ENCODE data around the gene HTR3A. TPM values are rescaled to one million over a fixed set of nuclear protein-coding genes. Genes with fewer than 3 reads are reported as not detected.

The HTR3A gene
- total and polyA plus RNA-seq, 9 of the 15 experiments (the other 6 are each of a cell fraction or from before 2014, with no cell fraction given): not detected

DNA sequence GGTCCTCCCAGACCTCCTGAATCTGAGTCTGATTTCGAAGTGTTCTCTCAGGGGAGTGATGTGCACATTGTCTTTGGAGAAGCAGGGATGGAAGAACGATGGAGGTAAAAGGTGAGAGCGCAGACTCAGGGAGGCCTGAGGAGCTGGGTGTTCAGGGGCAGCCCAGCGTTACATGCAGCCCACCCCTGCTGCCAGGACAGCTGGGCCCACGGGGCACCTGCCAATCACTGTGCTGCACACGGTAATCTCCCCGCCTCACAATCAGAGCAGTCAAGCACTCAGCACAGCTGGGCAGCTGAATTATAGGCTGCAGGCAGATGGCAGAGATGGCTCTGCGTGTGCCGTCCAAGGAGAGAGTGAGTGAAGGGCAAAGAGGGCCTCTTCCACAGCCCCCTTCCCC, 17.9 kb upstream of the HTR3A start:
- DNase-seq (ENCODE audit: extremely low read depth in 1 of 4, low spot score in 3 of 4): no peak
- Histone ChIP-seq H3K9me3 (replicated peaks; ENCODE audit: control insufficient read depth, insufficient read depth, low read depth, low read length) (no peaks in the 10 kb centered on the region), H3K27me3 (ENCODE audit: control insufficient read depth in 2 of 2, insufficient read depth in 2 of 2, low read length in 2 of 2) (peaks cover 18 to 46% of the 10 kb centered on the region in 2 experiments), H3K4me3 (no peak overlapping the region), H3K4me2 (ENCODE audit: insufficient read depth, low read length) (no peak overlapping the region), H3K9ac (ENCODE audit: insufficient read depth in 1 of 2, low read depth in 2 of 2, low read length in 2 of 2) (no peak overlapping the region), H3K36me3 (ENCODE audit: control insufficient read depth, insufficient read depth, low read length) (no peaks in the 10 kb centered on the region), H3K27ac (ENCODE audit: extremely low read depth, low read depth, low read length) (no peak overlapping the region), H3K79me2 (ENCODE audit: control insufficient read depth, insufficient read depth, low read length) (no peaks in the 10 kb centered on the region), H3K9me1 (ENCODE audit: control insufficient read depth, insufficient read depth, low read length) (peaks cover 2% of the 10 kb centered on the region), H3K4me1 (replicated peaks in 1 of 2; ENCODE audit: control insufficient read depth in 2 of 2, insufficient read depth in 2 of 2, low read length in 2 of 2) (no peaks in the 10 kb centered on the region), H4K20me1 (replicated peaks; ENCODE audit: control insufficient read depth, insufficient read depth, low read length) (no peaks in the 10 kb centered on the region; the same call in 1 of the 2 replicates), H2AFZ (ENCODE audit: low read depth, low read length) (no peak overlapping the region)
- ChIA-PET POLR2A (interaction anchor here (0.6 to 0.8 kb wide), 2 partner anchors 225 to 588 kb away, joined by 3 read pairs; no protein-coding TSS in a partner anchor), CTCF (ENCODE audit: low intra/inter-chr PET ratio) (no interaction called here)
- no peak for TF ChIP-seq CCAR2 (IDR thresholded peaks at IDR 0.05; ENCODE audit: low read depth, low read length)
- TF ChIP-seq, protein P1, sequence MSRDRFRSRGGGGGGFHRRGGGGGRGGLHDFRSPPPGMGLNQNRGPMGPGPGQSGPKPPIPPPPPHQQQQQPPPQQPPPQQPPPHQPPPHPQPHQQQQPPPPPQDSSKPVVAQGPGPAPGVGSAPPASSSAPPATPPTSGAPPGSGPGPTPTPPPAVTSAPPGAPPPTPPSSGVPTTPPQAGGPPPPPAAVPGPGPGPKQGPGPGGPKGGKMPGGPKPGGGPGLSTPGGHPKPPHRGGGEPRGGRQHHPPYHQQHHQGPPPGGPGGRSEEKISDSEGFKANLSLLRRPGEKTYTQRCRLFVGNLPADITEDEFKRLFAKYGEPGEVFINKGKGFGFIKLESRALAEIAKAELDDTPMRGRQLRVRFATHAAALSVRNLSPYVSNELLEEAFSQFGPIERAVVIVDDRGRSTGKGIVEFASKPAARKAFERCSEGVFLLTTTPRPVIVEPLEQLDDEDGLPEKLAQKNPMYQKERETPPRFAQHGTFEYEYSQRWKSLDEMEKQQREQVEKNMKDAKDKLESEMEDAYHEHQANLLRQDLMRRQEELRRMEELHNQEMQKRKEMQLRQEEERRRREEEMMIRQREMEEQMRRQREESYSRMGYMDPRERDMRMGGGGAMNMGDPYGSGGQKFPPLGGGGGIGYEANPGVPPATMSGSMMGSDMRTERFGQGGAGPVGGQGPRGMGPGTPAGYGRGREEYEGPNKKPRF (IDR thresholded peaks at IDR 0.05; ENCODE audit: low read depth, low read length): no peak
- TF ChIP-seq, protein P2, sequence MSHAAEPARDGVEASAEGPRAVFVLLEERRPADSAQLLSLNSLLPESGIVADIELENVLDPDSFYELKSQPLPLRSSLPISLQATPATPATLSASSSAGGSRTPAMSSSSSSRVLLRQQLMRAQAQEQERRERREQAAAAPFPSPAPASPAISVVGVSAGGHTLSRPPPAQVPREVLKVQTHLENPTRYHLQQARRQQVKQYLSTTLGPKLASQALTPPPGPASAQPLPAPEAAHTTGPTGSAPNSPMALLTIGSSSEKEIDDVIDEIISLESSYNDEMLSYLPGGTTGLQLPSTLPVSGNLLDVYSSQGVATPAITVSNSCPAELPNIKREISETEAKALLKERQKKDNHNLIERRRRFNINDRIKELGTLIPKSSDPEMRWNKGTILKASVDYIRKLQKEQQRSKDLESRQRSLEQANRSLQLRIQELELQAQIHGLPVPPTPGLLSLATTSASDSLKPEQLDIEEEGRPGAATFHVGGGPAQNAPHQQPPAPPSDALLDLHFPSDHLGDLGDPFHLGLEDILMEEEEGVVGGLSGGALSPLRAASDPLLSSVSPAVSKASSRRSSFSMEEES (CRISPR knock-in tag; IDR thresholded peaks at IDR 0.05): no peak
- TF ChIP-seq, protein P3, sequence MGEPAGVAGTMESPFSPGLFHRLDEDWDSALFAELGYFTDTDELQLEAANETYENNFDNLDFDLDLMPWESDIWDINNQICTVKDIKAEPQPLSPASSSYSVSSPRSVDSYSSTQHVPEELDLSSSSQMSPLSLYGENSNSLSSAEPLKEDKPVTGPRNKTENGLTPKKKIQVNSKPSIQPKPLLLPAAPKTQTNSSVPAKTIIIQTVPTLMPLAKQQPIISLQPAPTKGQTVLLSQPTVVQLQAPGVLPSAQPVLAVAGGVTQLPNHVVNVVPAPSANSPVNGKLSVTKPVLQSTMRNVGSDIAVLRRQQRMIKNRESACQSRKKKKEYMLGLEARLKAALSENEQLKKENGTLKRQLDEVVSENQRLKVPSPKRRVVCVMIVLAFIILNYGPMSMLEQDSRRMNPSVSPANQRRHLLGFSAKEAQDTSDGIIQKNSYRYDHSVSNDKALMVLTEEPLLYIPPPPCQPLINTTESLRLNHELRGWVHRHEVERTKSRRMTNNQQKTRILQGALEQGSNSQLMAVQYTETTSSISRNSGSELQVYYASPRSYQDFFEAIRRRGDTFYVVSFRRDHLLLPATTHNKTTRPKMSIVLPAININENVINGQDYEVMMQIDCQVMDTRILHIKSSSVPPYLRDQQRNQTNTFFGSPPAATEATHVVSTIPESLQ (CRISPR knock-in tag; IDR thresholded peaks at IDR 0.05): no peak
- no peak for ATAC-seq
- intact Hi-C loops (cut with micrococcal nuclease) (no loop called here), in situ Hi-C loops (cut with MboI) (no loop called here)
- no TSS peak for BruUV-seq (replicated peaks)
- WGBS (ENCODE audit: insufficient coverage, low coverage, missing lambda C conversion rate): 2% methylated on average over 9 of the region's 9 CpGs
- no peak for FAIRE-seq
